SU-DHL-6 (cell line): ENCODE results near the gene GARIN5A.

Experiments used
- H2AFZ ChIP-seq: fragments of 200-600 bp; sonication (generic); 2 replicates; pipeline ENCODE4 v1.6.1; 2014; ENCODE audit warnings: low read depth, mild to moderate bottlenecking, moderate library complexity, mixed read lengths, antibody characterized with exemption, low read length; ENCODE audit not compliant: severe bottlenecking
- H3F3A ChIP-seq: fragments of 200-600 bp; shearing (Covaris generic); 2 replicates; pipeline ENCODE4 v1.6.0; 2016; ENCODE audit warnings: antibody characterized with exemption, mild to moderate bottlenecking; ENCODE audit not compliant: insufficient read depth
- H3K27ac ChIP-seq: fragments of 200-600 bp; sonication (generic); 2 replicates; pipeline ENCODE4 v1.5.1; 2016; ENCODE audit warnings: low read depth, mild to moderate bottlenecking, low read length, moderate library complexity, mixed read lengths
- H3K27me3 ChIP-seq: fragments of 200-600 bp; sonication (generic), shearing (Covaris generic); 2 replicates; pipeline ENCODE4 v1.6.0; 2014; ENCODE audit warnings: mild to moderate bottlenecking, low read length
- H3K36me3 ChIP-seq: fragments of 200-600 bp; sonication (generic); 2 replicates; pipeline ENCODE4 v1.6.1; 2014; ENCODE audit warnings: mild to moderate bottlenecking, low read length, mixed read lengths
- H3K4me2 ChIP-seq: fragments of 300-600, 200-600 bp; shearing (Covaris generic), sonication (generic); 2 replicates; pipeline ENCODE4 v1.6.0; 2014; ENCODE audit warnings: low read length, low read depth, mild to moderate bottlenecking; ENCODE audit not compliant: poor library complexity, severe bottlenecking
- H3K4me3 ChIP-seq: fragments of 200-600 bp; sonication (generic); 2 replicates; pipeline ENCODE4 v1.5.1; 2014; ENCODE audit warnings: antibody characterized with exemption, low read length, mild to moderate bottlenecking, mixed read lengths; ENCODE audit not compliant: insufficient read depth, poor library complexity, severe bottlenecking
- H3K79me2 ChIP-seq: fragments of 200-600 bp; sonication (generic); 2 replicates; pipeline ENCODE4 v1.6.1; 2014; ENCODE audit warnings: mild to moderate bottlenecking, low read length, moderate library complexity; ENCODE audit not compliant: insufficient read depth
- H3K9ac ChIP-seq: fragments of 200-600 bp; sonication (generic); 2 replicates; pipeline ENCODE4 v1.7.0; 2014; ENCODE audit warnings: mild to moderate bottlenecking, low read length
- H3K9me2 ChIP-seq: fragments of 200-600 bp; sonication (generic); replicated peaks from 2 replicates; pipeline ENCODE4 v1.6.1; 2014; ENCODE audit warnings: low read length; ENCODE audit not compliant: insufficient read depth
- H3K9me3 ChIP-seq: fragments of 200-600 bp; sonication (generic); 2 replicates; pipeline ENCODE4 v1.6.1; 2014; ENCODE audit warnings: low read length, mixed read lengths; ENCODE audit not compliant: insufficient read depth
- H4K20me1 ChIP-seq: fragments of 200-600 bp; sonication (generic); 2 replicates; pipeline ENCODE4 v1.6.1; 2014; ENCODE audit warnings: low read depth, mild to moderate bottlenecking, antibody characterized with exemption, low read length, moderate library complexity, mixed read lengths
- EZH2phosphoT487 ChIP-seq: fragments of 200-600 bp; sonication (generic), shearing (Covaris generic); conservative IDR thresholded peaks from 2 replicates; pipeline ENCODE4 v1.6.1; 2018; ENCODE audit warnings: mild to moderate bottlenecking, antibody characterized with exemption, low read length, moderate library complexity, mixed read lengths
- TF ChIP-seq, protein P1 (sequence below): fragments of 200-600 bp; sonication (generic); IDR thresholded peaks from one replicate; pipeline ENCODE4 v1.5.1; 2017; ENCODE audit warnings: antibody characterized with exemption, mild to moderate bottlenecking, low read length, moderate library complexity; ENCODE audit not compliant: insufficient read depth, poor library complexity, severe bottlenecking

GARIN5A gene

DNA sequence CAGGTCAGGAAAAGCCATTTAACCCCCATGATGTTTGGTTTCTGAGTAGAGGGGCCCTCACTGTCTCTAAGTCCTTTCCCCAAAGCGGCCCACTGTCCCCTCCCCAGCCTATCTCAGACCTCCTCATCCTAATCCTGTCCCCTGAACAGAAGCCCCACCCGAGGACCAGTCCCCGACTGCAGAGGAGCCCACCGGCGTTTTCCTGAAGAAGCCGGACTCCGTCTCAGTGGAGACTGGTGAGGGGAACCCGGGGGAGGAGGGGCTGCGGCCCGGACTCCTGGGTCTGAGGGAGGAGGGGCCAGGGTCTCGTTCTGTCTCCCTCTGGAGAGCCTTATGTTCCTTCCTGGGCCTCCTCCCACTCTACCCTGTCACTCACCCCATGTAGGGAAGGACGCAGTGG, 41.0 kb downstream of the GARIN5A start:
- Histone ChIP-seq H3K27ac (no peak overlapping the region), H3K9me3 (no peaks in the 10 kb centered on the region), H4K20me1 (no peaks in the 10 kb centered on the region), H3K36me3 (no peaks in the 10 kb centered on the region), H3K27me3 (no peaks in the 10 kb centered on the region), H3K79me2 (no peaks in the 10 kb centered on the region), H2AFZ (no peak overlapping the region), H3F3A (peaks cover 27% of the 10 kb centered on the region), H3K4me3 (no peak overlapping the region), H3K9me2 (no peaks in the 10 kb centered on the region), H3K9ac (no peak overlapping the region), H3K4me2 (no peak overlapping the region)
- TF ChIP-seq, protein P1, sequence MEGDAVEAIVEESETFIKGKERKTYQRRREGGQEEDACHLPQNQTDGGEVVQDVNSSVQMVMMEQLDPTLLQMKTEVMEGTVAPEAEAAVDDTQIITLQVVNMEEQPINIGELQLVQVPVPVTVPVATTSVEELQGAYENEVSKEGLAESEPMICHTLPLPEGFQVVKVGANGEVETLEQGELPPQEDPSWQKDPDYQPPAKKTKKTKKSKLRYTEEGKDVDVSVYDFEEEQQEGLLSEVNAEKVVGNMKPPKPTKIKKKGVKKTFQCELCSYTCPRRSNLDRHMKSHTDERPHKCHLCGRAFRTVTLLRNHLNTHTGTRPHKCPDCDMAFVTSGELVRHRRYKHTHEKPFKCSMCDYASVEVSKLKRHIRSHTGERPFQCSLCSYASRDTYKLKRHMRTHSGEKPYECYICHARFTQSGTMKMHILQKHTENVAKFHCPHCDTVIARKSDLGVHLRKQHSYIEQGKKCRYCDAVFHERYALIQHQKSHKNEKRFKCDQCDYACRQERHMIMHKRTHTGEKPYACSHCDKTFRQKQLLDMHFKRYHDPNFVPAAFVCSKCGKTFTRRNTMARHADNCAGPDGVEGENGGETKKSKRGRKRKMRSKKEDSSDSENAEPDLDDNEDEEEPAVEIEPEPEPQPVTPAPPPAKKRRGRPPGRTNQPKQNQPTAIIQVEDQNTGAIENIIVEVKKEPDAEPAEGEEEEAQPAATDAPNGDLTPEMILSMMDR = no peak
- no peak for TF ChIP-seq EZH2phosphoT487

DNA sequence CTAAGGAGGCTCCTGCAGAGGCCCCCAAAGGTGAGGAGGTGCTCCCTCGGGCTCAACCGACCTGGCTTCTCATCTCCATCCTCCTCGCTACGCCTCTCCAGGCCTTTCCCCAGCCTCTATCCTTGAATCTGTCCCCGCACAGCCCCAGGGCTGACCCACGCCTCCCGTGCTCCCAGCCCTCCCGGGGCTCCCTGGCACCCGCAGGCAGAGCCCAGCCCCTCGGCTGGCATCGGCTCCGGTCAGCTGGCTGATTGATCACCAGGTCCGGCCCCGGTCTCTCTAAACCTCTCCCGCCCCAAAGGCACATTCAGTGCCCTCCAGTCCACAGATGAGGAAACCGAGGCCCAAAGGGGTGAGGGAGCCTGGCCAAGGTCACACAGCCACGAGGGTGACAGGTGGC, 41.4 kb downstream of the GARIN5A start:
- Histone ChIP-seq H3K27ac (no peak overlapping the region), H3K4me2 (no peak overlapping the region), H3K4me3 (no peak overlapping the region), H3K79me2 (no peaks in the 10 kb centered on the region), H3K9me2 (no peaks in the 10 kb centered on the region), H3K36me3 (no peaks in the 10 kb centered on the region), H3K9me3 (no peaks in the 10 kb centered on the region), H3F3A (peaks cover 30% of the 10 kb centered on the region), H3K9ac (no peak overlapping the region), H3K27me3 (no peaks in the 10 kb centered on the region), H2AFZ (no peak overlapping the region), H4K20me1 (no peaks in the 10 kb centered on the region)
- TF ChIP-seq, protein P1 = no peak
- TF ChIP-seq EZH2phosphoT487 = no peak

GRCh38 chr19:50434525-50434924, 42.1 kb downstream of the GARIN5A start:
- no peak overlapping the region for H3K4me3 ChIP-seq
- no peak overlapping the region for H3K9ac ChIP-seq

More at GRCh38 chr19:50434525-50434924, 42.1 kb downstream of the GARIN5A start:
- H3K79me2 ChIP-seq = no peaks in the 10 kb centered on the region
- no peak overlapping the region for H3K4me2 ChIP-seq
- TF ChIP-seq, protein P1 = no peak
- H3F3A ChIP-seq = peaks cover 35% of the 10 kb centered on the region
- H3K27ac ChIP-seq = peak overlapping the region; percentile 70
- H3K36me3 ChIP-seq = no peaks in the 10 kb centered on the region
- H3K9me2 ChIP-seq = no peaks in the 10 kb centered on the region
- no peaks in the 10 kb centered on the region for H3K27me3 ChIP-seq
- H4K20me1 ChIP-seq = no peaks in the 10 kb centered on the region
- no peak overlapping the region for H2AFZ ChIP-seq
- no peaks in the 10 kb centered on the region for H3K9me3 ChIP-seq
